ENCODE results near the gene MISP3. TPM values are rescaled to one million over a fixed set of nuclear protein-coding genes. Genes with fewer than 3 reads are reported as not detected.

Gene MISP3
- total RNA-seq, 1 donor from 2014 or later = 3.5 TPM

DNA sequence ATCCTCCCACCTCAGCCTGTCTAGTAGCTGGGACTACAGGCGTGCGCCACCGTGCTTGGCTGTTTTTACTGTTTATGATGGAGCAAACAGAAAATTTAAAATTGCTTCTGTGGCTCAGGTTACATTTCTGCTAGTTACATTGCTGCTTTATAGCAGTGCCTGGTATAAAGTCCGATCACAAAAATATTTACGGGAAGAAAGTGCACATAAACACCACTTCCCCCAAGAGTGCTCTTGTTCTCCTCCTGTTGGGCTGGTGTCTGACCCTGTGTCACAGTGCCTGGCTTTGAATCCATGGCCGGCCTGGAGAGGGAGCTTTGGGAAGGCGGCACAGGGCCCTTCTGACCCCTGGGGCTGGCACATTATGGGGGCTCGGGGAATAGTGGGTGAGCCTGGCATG, 33.1 kb downstream of the MISP3 start:
- DNase-seq (ENCODE audit: low spot score, unreplicated experiment) = no peak
- peaks cover 10% of the 10 kb centered on the region for H3K36me3 Mint-ChIP-seq (ENCODE audit: insufficient read depth)
- H3K27ac Mint-ChIP-seq = no peak overlapping the region
- H3K9me3 Mint-ChIP-seq (ENCODE audit: low read depth) = no peaks in the 10 kb centered on the region
- no peaks in the 10 kb centered on the region for H3K4me1 Mint-ChIP-seq (ENCODE audit: low read depth)
- TF ChIP-seq, protein P1, sequence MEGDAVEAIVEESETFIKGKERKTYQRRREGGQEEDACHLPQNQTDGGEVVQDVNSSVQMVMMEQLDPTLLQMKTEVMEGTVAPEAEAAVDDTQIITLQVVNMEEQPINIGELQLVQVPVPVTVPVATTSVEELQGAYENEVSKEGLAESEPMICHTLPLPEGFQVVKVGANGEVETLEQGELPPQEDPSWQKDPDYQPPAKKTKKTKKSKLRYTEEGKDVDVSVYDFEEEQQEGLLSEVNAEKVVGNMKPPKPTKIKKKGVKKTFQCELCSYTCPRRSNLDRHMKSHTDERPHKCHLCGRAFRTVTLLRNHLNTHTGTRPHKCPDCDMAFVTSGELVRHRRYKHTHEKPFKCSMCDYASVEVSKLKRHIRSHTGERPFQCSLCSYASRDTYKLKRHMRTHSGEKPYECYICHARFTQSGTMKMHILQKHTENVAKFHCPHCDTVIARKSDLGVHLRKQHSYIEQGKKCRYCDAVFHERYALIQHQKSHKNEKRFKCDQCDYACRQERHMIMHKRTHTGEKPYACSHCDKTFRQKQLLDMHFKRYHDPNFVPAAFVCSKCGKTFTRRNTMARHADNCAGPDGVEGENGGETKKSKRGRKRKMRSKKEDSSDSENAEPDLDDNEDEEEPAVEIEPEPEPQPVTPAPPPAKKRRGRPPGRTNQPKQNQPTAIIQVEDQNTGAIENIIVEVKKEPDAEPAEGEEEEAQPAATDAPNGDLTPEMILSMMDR (IDR thresholded peaks at IDR 0.05; ENCODE audit: unreplicated experiment) = no peak
- no peak overlapping the region for H3K4me3 Mint-ChIP-seq (ENCODE audit: low read depth)
- H3K27me3 Mint-ChIP-seq = no peaks in the 10 kb centered on the region

DNA sequence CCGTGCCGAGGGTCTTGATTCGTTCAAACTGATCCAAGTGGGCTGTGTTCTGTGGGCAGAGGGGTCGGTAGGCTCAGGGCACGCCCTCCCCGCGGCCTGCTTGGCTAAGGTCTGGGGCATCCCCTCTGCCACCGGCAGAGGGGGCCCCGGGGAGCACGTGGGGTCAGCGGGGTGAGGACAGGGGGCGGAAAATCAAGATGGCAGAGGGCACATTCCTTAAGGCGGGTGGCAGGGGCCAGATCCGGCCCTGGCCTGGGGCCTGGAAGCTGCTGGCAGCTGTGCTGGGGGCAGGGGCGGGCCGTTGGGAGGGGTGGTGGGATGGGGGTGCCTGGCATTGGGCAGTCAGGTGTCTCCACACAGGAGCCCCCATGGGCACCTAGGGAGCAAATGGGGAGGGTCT, 34.3 kb downstream of the MISP3 start:
- H3K27ac Mint-ChIP-seq = no peak overlapping the region
- H3K4me1 Mint-ChIP-seq (ENCODE audit: low read depth) = no peaks in the 10 kb centered on the region
- H3K27me3 Mint-ChIP-seq = no peaks in the 10 kb centered on the region
- H3K4me3 Mint-ChIP-seq (ENCODE audit: low read depth) = no peak overlapping the region
- peaks cover 8% of the 10 kb centered on the region for H3K36me3 Mint-ChIP-seq (ENCODE audit: insufficient read depth)
- DNase-seq (ENCODE audit: low spot score, unreplicated experiment) = no peak
- no peaks in the 10 kb centered on the region for H3K9me3 Mint-ChIP-seq (ENCODE audit: low read depth)
- TF ChIP-seq, protein P1 (IDR thresholded peaks at IDR 0.05; ENCODE audit: unreplicated experiment) = no peak

DNA sequence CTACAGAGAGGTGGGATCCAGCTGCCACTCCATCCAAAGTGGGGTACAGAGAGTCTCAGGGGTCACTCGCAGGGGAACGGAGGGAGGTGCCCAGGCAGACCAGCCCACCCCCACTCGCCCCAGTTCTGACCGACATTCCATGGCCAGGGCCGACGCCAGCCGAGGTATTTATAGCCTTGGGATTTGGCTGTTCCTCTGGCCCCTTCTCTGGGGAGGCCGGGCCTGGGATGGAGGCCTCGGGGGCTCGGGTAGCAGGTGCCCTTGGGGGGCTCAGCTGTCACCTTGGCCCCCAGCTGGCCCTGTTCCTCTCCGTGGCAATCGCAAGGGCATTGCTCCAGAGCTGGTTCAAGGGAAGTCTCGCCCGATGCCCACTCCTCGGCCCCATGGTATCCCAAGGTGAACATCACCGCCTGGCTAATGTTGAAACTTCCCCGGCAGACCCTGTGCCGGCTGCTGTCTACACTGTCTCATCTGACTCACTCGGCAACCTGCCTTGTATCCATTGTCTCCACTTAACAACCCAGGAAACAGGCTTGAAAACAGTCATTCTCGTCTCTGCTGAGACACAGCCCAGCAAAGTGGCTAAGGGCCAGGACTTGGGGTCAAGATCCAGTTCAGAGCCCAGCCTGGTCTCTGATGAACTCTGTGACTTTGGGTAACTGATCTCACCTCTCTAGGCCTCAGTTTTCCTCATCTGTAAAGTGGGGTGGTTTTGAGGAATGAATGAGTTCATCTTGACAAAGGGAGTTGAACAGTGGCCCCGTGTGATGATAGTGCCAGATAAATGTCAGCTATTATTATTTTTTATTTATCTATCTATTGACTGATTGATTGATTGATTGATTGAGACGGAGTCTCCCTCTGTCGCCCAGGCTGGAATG, 35.2 kb downstream of the MISP3 start:
- Mint-ChIP-seq H3K27me3 (no peaks in the 10 kb centered on the region), H3K4me3 (ENCODE audit: low read depth) (no peak overlapping the region), H3K4me1 (ENCODE audit: low read depth) (no peaks in the 10 kb centered on the region), H3K27ac (no peak overlapping the region), H3K36me3 (ENCODE audit: insufficient read depth) (peaks cover 8% of the 10 kb centered on the region), H3K9me3 (ENCODE audit: low read depth) (no peaks in the 10 kb centered on the region)
- no peak for DNase-seq (ENCODE audit: low spot score, unreplicated experiment)
- TF ChIP-seq, protein P1 (IDR thresholded peaks at IDR 0.05; ENCODE audit: unreplicated experiment) = no peak

DNA sequence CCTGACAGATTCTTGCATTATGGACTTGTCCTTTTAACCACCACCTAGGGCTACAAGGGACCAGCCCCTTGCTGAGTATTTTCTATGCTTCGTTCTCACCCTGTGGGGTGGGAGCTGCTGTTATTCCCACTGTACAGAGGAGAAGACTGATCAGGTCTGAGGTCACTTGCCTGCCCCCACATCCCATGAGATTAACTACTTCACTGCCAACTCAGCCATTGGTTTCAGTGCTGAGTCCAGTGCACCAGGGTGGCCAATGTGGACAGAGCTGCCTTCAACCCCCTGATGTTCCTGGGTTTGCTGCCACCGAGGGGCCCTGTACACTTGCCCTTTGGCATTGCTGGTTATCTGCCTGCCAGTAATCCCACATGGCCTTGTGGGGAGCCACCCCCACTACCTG, 38.1 kb downstream of the MISP3 start:
- peaks cover 5% of the 10 kb centered on the region for H3K36me3 Mint-ChIP-seq (ENCODE audit: insufficient read depth)
- TF ChIP-seq, protein P1 (IDR thresholded peaks at IDR 0.05; ENCODE audit: unreplicated experiment) = no peak
- no peaks in the 10 kb centered on the region for H3K9me3 Mint-ChIP-seq (ENCODE audit: low read depth)
- H3K27me3 Mint-ChIP-seq = no peaks in the 10 kb centered on the region
- DNase-seq (ENCODE audit: low spot score, unreplicated experiment) = no peak
- H3K4me1 Mint-ChIP-seq (ENCODE audit: low read depth) = no peaks in the 10 kb centered on the region
- no peak overlapping the region for H3K27ac Mint-ChIP-seq
- no peak overlapping the region for H3K4me3 Mint-ChIP-seq (ENCODE audit: low read depth)

DNA sequence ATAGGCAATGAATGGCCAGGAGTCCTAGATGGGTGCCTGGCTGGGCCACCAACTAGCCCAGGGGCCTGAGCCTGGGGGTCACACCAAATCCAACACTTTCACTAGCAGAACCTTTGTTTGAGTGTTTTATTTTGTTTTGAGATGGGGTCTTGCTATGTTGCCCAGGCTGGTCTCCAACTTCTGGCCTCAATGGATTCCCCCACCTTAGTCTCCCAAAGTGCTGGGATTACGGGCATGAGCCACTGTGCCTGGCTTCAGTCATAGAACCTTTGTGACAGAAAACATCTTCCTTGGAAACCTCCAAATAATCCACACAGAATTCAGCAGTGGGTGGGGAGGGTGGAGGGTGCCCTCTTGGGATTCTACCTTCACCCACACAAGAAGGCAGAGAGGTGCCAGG, 38.9 kb downstream of the MISP3 start:
- TF ChIP-seq, protein P1 (IDR thresholded peaks at IDR 0.05; ENCODE audit: unreplicated experiment) = no peak
- Mint-ChIP-seq H3K27ac (no peak overlapping the region), H3K4me1 (ENCODE audit: low read depth) (peaks cover 6% of the 10 kb centered on the region)

More for the DNA sequence above, 38.9 kb downstream of the MISP3 start:
- H3K27me3 Mint-ChIP-seq = no peaks in the 10 kb centered on the region
- H3K36me3 Mint-ChIP-seq (ENCODE audit: insufficient read depth) = peaks cover 2% of the 10 kb centered on the region
- H3K4me3 Mint-ChIP-seq (ENCODE audit: low read depth) = no peak overlapping the region
- no peak for DNase-seq (ENCODE audit: low spot score, unreplicated experiment)
- H3K9me3 Mint-ChIP-seq (ENCODE audit: low read depth) = no peaks in the 10 kb centered on the region

All from progenitor cell of endocrine pancreas (in vitro differentiated cells).